Testis (tissue), 2 donors: Measurements from ENCODE around the gene C1QTNF9B.
"Not testable (repeated sequence)": the region's sequence is repeated elsewhere in the genome, so short reads cannot be mapped to it uniquely, and the experiment has no call there.

ENCODE experiments used
- CTCF ChIP-seq, 3 experiments: fragments of 450-650 bp in 2 of 3; fragments of 200-600 bp in 1 of 3; sonication (generic) in 1 of 3; IDR thresholded peaks; one replicate each; pipeline ENCODE4 v1.5.1; 2016 to 2019; ENCODE audit warnings: antibody characterized with exemption in 3 of 3, mild to moderate bottlenecking in 2 of 3, moderate library complexity in 1 of 3
- POLR2A ChIP-seq: fragments of 450-650 bp; IDR thresholded peaks from one replicate; pipeline ENCODE4 v1.6.1; 2017; ENCODE audit warnings: antibody characterized with exemption, mild to moderate bottlenecking, moderate library complexity

GRCh38 chr13:23884361-23884760 is 12.9 kb downstream of the C1QTNF9B start:
- TF ChIP-seq CTCF (IDR thresholded peaks at IDR 0.05); POLR2A: not testable (repeated sequence)
